NCI-H1048 (cell line): ENCODE results near the gene STARD3.

Experiments used
- DNase-seq: peaks from one replicate; lab custom pipeline; 2025; lab: John Stamatoyannopoulos, UW

Gene STARD3

DNA sequence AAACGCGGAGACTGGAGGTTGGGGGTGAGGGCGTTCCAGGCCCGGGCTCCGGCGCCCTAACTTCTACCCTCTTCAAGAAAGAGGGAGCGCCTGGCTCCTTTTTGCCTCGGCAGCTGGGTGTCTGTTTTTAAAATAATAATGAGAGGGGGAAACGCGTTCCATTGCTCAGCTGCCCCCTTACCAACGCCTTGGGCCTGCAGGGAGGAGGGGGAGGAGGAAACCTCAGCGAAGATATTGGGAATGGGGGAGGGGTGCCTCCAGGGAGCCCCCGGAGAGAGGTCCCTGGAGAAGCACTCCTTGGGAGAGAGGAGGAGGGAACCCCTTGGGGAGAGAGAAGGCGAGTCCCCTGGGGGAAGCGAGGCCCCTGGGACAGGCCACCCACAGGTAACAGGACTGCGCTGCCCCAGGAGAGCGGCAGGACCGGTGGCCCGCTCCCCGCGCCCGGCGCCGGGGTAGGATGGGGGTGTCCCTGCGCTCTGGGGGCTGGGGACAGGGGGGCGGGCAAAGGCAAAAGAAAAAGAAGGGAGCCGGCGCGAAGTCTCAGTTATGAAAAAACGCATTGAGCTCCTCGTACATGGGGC, 31.9 kb upstream of the STARD3 start:
- DNase-seq, result no peak

DNA sequence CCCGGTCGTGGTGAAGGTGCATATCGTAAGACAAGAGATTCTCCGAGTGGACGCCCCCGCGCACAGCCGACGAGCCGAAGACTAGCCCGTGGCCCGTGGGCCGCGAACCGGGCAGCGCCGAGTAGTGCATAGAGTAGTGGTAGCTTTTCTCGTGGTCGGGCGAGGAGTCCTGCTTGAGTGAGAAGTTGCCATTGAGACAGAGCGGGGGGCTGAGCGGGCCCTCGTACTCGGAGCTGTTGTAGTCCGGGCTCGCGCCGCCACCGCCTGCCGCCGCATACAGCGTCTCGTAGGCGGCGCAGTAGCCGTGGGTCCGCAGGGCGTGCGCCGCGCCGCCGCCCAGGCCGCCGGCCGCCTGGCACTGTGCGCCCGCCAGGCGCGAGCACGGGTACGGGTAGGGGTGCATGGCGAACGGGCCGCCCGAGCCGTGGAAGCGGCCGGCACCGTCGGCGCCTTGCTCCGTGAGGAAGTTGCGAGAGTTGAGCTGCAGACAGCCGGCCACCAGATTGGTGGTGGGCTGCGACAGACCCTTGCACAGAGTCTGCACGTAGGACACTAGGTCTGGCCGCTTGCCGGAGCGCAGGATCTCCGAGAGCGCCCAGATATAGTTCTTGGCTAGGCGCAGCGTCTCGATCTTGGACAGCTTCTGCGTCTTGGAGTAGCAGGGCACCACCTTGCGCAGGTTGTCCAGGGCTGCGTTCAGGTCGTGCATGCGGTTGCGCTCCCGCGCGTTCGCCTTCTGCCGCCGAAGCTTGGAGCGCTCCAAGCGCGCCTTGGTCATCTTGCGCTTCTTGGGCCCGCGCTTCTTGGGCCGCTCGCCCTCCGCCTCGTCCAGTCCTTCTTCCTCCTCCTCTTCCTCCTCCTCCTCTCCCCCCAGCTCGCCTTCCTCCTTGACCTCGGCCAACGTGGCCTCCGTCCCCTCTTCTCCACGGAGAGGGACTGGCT, 31.2 kb upstream of the STARD3 start:
- no peak for DNase-seq

DNA sequence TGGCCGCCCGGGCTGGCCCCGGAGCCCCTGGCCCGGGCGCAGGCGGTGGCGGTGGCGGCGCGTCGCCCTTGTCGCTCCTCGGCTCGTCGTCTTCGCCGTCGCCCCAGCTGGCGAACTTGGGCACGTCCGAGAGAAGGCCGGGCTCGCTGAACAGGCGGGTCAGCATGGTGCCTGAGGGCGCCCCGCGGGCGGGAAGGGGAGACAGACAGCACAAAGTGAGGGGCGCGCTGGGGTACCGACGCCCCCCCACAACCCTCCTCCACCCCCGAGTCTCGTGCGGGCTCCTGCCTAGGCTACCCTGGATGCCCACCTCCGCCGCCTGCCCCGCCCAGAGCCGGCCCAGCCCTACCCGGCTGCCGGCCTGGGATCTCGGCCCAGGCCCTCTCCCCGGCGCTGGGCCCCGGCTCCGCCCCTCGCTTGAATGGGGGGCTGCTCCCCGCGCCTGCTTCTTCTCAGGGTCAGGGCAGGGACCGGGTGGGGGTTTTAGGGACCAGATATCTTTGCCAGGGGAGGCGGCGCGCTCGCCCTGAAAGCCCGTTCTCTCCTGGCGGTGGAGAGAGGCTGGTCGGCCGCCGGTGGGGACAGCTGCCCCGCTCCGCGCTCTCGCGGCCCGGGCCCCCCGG, 30.4 kb upstream of the STARD3 start:
- DNase-seq, result no peak

DNA sequence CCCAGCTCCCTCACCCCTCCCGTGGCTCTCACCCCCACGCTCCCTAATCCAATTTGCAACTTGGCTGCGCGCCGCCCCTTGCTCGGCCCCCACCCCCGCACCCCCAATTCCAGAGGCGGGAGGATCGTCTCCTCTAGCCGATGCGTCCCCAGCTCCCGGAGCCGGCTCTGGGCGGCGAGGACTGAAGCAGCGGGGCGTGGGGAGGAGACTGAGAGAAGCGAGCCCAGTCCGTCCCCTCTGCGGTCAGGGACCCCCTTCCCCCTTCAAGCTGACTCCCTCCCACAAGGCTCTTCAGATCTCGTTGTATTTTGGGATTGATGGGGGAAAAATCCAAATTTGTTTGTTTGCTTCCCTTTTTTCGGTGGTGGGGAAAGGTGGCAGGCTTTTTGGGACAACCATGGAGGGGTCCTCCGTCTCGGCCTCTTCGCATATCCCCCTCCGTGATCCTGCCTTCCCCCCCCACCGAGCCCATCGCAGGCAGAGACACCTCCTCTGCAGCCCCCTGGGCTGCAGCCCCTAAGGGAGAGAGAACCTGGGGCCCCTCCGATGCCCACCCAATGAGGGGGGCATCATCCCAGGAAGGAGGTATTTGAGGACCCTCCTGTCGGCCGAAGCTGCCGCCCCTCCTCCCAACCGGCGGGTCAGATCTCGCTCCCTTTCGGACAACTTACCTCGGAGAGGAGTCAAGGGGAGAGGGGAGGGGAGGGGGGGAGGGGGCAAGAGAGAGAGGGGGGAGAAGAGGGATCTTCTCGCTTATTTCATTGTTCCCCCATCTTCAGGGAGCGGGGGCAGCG, 29.7 kb upstream of the STARD3 start:
- DNase-seq, result no peak

DNA sequence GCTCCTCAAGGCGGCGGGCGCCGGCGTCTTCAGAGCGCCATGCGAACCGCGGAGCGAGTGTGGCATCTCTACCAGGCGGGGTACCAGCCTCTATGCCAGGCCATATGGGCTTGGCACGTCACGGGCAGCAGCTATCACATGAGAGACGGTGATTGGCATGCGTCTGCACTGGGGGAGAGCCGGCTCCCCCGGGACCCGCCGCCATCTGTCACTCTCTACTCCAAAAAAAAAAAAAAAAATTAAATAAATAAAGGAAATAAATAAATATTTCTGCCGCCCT, 29.2 kb upstream of the STARD3 start, which contains the start of gene NEUROD2:
Gene NEUROD2 (minus strand): TSS at position 70 of the 280 bp plus-strand sequence. CDS start 1,321 bp downstream, outside the sequence.
- DNase-seq, result no peak

DNA sequence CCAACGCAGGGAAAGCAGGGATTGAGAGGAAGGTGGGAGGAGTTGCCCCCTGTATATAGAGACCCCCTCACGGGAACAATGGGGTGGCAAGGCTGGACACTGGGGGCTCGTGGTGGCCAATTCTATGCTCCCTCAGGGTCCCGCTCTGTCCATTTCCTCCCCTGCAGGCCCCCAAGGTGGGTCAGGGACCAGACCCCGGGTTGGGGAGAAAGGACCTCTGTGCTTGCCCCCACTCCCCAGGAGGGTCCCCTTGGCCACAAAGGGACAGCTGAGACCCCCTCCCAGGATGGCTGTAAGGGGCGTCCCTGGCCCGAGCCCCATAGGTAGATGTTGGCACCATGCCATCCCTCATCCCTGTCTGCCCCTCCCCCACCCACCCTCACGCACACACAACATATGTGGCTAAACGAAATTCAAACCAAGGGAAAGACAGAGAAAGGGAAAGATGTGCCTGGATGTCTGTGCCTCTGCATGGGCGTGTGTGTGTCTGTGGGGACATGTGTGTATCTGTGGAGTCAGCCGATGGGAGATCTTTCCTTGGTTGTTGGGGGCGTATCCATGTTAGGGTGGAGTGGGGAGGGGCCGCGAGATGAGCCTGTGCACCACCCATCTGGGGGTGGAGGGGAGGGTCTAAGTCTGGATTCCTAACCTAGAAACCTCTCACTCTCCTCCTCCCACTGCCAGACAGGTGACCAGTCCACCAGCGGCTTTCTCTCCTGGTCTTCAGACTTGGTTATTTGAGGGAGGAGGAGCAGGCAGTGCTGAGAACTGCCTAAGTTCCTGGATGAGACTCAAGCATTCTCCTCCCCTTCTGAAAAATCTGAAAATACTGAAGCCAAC, 28.6 kb upstream of the STARD3 start:
- DNase-seq, result no peak

DNA sequence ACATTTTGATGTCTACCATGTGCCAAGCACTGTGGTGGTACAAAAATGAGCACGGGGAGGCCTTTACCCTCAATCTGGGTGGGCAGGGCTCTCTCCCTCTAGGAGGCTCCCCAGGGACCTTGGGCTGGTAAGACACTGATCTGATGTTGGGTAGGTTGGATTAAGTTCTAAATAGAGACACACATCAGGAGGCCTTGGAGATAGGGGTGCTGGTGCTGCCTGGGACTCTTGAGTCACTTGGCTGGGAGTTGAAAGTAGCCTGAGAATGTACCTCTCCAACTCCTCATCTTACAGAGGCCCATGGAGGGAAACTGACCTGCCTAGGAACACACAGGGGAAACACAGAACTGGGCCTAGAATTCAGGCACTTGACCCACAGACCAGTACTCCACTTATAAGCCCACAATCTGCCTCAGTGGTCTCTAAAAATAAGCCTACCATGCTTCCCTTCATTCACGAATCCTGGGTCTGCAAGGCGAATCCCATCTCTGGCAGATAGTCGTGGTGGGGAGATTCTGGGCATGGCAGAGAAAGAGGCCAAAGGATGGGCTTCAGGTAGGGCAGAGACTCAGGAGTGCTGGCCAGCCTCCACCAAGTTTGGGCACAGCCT, 27.4 kb upstream of the STARD3 start:
- no peak for DNase-seq

DNA sequence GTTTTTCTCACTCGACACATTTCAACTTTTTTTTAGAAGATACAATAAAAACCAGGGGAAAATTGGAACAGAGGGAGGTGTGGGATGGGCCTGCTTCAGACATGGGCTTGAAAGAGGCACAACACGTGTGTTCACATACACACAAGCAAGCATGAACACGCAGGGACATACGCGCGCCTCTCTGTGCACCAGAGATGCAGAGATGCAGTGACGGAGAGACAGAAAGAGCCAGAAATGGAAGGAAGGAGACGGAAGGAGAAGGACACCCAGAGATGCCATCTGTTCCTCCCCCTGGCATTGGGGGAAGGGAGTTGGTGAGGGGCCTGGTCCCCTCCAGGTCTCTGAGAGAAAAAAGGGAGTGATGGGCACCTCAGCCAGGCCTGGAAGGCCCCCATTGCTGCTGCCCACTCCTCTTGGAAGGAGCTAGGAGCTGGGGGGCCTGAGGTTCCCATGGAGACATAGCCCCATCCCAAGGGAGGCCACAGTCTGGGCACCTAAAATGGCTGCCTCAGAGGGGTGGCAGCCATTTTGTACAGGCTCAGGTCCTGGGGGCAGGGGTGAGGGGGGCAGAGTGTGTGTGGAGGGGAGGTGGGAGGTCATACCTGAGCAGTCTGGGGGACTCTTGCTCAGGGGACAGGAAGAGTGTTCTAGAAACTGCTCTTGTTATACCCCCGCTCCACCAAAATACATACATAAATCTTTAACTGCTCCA, 25.4 kb upstream of the STARD3 start:
- no peak for DNase-seq

DNA sequence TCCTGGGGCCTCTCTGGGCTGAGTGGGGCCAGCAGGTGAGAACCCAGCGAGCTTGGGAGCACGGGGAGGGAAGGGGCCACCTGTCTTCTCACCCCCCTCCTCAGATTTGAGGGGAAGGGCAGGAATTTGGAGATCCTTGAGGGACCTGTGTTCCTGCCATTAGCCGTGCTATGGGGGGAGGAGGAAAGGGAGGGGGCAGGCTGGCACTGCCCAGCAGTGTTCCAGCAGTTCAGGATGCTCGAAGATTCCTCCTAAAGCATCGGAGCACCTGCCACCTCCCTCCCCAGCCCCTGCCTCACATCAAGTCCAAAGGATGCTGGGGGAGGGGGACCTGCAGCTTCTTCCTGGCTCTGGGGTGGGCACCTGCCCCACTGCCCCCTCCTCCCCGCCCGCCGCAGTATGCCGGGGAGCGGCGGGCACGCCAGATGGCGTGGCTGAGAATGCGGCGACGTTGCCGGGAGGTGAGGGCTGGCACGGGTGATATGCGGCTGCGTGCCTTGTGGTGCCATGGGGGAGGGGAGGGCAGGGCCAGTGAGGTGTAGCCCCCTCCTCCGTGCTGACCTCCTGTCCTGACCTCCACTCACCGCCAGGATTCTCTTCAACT, 24.6 kb upstream of the STARD3 start:
- DNase-seq, result no peak

DNA sequence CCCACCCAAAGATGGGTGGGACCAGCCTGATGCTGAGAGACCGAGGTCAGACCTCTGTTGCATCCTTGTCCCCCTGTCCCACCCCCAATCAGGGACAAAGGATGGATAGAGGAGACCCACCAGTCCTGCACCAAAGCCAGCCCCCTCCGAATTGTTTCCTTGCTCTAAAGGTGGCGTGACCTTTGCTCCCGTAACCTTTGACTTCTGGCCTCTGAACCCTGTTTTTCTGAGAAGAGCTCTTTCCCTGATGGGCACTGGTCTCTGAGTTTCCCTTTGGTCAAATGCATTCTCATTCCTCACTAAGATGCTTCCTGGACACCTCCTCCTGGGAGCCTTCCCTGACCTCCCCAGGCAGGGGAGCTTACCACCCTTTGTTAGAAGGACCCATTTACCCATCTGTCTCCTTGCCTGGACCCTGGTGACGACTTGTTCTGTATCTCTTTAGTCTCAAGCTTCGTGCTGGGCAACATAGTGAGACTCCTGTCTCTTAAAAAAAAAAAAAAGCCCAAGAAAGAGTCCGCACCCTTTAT, 23.9 kb upstream of the STARD3 start:
- no peak for DNase-seq

DNA sequence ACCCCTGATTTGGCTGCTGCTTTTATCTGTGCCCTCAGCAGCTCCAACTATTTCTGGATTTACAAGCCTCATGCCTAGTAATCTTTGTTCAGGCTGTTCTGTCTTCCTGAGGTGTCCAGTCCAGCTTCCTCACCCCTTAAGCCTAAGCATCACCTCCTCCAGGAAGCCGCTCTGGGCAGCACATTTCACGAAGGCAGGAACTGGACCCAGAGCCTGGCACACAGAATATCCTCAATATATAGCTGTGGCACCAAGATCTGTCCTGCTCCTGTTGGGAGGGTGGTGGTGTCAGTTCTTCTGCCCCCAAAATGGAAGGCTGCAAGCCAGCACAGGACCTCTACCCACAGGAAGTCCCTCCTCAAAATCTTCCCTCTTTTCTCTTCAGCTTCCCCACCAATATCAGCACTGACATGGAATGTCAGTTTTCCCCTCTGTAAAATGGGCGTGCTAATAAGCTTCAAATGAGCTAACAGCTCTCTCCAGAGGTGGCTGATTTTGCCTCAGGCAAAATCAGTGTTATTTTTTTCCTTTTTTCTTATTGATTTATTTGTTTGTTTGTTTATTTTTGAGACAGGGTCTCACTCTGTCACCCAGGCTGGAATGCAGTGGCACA, 22.3 kb upstream of the STARD3 start:
- DNase-seq, result no peak

DNA sequence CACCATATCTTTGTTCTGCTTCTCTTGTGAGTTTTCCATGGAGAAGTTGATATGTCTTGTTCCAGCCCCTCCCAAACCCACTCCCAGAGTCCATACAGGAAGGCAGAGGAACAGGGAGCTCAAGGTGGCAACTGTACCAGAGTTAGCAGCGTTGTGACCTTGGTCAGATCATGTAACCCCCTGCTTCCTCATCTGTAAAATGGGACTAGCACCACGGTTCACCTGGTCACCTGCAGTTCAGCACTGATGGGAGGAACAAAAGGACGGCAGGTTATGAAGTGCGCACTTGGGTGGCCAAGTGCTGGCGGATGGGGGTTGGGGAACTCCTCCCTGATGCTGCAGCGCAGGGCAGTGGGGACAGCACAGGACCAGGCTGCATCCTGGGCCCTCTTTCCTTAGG, 21.5 kb upstream of the STARD3 start:
- no peak for DNase-seq

DNA sequence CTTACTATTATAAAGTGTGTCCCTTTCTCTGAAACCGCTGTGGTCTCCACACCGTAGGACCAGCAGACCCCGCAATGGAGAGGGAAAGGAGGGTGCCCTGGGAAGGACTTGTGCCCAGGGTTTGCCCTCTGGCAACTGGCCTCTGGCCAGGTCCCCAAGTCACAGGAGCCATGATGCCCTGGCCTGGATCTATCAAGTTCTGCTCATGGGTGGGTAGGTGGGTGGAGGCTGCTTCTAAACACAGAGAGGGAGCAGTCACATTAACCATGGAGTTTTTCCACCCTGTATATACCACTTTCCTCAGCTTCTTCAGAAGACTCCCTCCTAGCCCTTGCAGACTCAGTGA, 19.9 kb upstream of the STARD3 start:
- no peak for DNase-seq

DNA sequence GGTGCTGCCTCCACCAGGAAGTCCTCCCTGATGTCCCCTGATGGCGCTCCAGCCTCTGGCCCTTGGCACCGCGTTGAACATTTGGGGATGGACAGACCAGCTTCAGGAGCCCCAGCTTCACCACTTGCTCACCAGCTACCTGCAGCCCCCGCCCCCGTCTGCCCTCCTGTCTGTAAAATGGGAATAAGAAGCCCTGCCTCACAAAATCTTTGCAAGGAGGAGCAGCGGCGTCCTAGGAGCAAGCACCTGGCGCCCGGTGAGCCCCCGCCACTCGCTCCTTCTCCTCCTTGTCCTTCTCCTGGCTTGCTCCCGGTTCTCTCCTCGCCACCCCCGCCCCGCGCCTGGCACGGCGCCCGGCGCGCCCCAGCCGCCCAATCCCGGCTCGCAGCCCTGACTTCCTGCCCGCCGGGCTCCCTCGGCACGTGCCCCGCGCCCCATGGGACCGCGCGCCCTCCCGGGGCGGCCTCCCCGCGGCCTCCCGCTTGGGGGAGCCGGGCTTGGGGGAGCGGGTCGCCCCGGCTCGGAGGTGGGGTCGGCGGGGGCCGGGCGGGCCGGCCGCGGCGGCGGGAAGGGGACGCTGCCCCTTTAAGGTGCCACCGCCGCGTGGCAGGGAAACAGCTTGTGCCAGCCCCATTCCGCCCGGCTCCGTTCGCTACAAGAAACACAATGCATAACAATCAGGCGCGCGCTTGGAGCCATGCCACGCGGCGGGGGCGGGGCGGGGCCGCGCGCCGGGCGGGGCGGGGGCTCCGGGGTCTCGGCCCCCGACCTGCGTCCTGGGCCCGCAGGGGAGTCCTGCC, 19.3 kb upstream of the STARD3 start:
- no peak for DNase-seq

DNA sequence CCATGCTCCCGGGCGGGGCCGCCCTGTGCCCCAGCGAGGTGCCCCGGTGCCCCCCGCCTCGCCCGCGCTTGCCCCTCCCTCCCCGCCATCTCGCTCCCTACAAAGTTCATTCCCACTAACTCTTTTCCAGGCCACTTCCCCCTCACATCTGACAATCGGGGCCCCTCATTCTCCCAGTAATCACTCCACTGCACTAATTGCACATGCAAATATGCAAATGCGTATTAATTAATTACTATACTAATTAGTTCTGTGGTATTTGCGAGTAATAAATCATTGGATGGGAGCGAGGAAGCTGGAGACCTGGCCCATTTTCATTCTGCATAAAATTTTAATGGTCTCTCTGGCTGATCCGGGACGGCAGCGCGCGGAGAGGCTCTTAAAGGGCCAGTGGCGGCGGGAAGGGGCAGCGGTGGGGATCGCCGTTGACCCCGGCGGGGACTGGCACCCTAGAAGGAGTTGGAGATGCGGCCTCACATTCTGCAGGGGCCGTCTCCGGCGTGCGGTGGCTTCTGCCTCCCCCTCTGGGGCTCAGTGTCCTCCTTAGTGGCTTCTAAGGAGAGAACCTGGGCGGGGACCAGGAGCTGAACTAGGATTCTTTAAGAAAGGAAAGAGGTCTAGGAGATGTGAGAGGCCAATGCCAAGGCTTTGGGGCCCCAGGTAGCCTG, 18.6 kb upstream of the STARD3 start:
- DNase-seq, result no peak

DNA sequence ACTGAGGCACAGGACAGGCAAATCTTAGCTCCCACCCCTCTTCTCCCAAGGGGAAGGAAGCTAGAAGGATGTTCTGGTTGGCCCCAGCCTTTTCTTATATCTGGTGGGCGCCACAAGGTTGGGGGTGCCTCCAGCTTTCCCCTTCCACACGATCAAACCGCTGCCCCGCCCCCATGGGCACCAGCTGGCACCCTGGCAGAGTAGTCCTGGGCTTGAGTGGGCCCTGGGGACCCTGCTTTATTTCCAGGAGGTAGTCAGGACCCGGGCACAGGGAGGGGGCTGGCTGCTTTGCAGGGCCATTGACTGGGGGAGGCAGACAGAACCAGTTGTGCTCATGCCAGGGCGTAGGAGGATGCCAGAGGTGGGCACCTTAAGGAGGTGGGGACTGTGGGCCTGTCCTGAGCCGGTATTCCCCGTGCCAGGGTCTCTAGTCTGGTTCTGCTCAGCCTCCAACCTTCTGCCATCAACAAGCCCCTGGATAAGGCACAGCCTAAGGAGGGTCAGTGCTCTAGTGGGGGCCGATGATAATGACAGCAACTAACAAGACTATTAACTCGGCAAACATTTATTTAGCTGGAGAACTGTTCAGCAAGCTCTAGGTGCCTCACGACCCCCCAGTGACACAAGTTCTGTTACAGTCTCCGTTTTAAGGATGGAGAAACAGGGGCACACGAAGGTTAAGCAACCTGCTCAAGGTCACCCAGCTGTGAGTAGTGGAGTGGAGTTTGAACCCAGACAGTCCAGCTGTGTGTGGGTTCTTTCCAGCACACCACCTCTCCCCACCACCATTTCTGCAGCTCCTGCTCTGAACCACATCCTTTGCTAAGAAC, 17.8 kb upstream of the STARD3 start:
- no peak for DNase-seq

DNA sequence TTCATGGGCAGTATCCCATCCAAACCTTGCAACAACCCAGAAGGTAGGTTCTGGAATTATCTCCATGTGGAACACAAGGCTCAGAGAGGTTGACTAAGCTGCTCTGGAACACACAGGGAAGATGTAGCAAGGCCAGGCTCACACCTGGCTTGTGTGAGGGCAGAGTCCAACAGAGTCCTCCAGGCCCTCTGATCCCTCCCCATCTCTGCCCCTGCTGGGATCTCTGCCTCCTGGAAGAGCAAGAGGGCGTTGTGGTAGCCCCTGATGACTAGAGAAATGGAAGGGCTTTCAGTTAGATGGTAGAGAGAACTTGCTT, 17.2 kb upstream of the STARD3 start:
- no peak for DNase-seq
